Measurements from ENCODE around the gene MTFR1L. TPM values are rescaled to one million over a fixed set of nuclear protein-coding genes. Genes with fewer than 3 reads are reported as not detected.

MTFR1L gene
- total RNA-seq, 1 donor from 2014 or later = 20.9 TPM

GRCh38 chr1:25798666-25799351, 20.9 kb upstream of the MTFR1L start:
- no peak for DNase-seq (ENCODE audit: low spot score in 2 of 2)
- intact Hi-C loops (cut with DNase I) = loop anchor here (5.0 kb wide), 2 partner anchors 277 to 297 kb away; no protein-coding TSS in a partner anchor
- Histone ChIP-seq H3K36me3 (no peaks in the 10 kb centered on the region), H3K9me3 (no peaks in the 10 kb centered on the region), H3K4me1 (peaks cover 4 to 24% of the 10 kb centered on the region in 2 donors), H3K4me3 (no peak overlapping the region), H3K27ac (peak overlapping the region; percentile 78 to 89), H3K27me3 (no peaks in the 10 kb centered on the region)
- TF ChIP-seq CTCF (IDR thresholded peaks at IDR 0.05) = no peak

- Histone ChIP-seq H3K27me3 (no peaks in the 10 kb centered on the region), H3K4me3 (peak overlapping the region; percentile 48 to 61), H3K27ac (peak overlapping the region; percentile 78 to 89), H3K4me1 (peaks cover 4 to 27% of the 10 kb centered on the region in 2 donors), H3K9me3 (no peaks in the 10 kb centered on the region), H3K36me3 (no peaks in the 10 kb centered on the region)
- intact Hi-C loops (cut with DNase I) = loop anchor here (5.0 kb wide), 2 partner anchors 277 to 297 kb away; no protein-coding TSS in a partner anchor
- TF ChIP-seq CTCF (IDR thresholded peaks at IDR 0.05) = no peak
- no peak for DNase-seq (ENCODE audit: low spot score in 2 of 2)
Observed at GRCh38 chr1:25799352-25799934, 20.3 kb upstream of the MTFR1L start.

- no peak for TF ChIP-seq CTCF (IDR thresholded peaks at IDR 0.05)
- Histone ChIP-seq H3K4me3 (peak within 1 kb of the TSS; percentile 77 to 87), H3K4me1 (peaks cover 6 to 32% of the 10 kb centered on the region in 2 donors), H3K27me3 (no peaks in the 10 kb centered on the region), H3K27ac (peak within 1 kb of the TSS; percentile 80 to 89), H3K9me3 (no peaks in the 10 kb centered on the region), H3K36me3 (no peaks in the 10 kb centered on the region)
- peak in 1 of 2 donors; percentile 83 for DNase-seq (ENCODE audit: low spot score in 2 of 2)
- intact Hi-C loops (cut with DNase I) = loop anchor here (5.0 kb wide), 2 partner anchors 278 to 298 kb away; no protein-coding TSS in a partner anchor
Observed at GRCh38 chr1:25799935-25800702, 19.6 kb upstream of the MTFR1L start, which contains the start of gene SELENON. SELENON (plus strand) TSS chr1:25800193; CDS start chr1:25800231, 38 bp downstream.

- H3K27me3 ChIP-seq = no peaks in the 10 kb centered on the region
- no peaks in the 10 kb centered on the region for H3K36me3 ChIP-seq
- no peak for DNase-seq (ENCODE audit: low spot score in 2 of 2)
- peak overlapping the region; percentile 80 to 82 for H3K27ac ChIP-seq
- H3K9me3 ChIP-seq = no peaks in the 10 kb centered on the region
- peak overlapping the region; percentile 77 to 87 for H3K4me3 ChIP-seq
- intact Hi-C loops (cut with DNase I) = no loop called here
- H3K4me1 ChIP-seq = peaks cover 14 to 38% of the 10 kb centered on the region in 2 donors
- TF ChIP-seq CTCF (IDR thresholded peaks at IDR 0.05) = no peak
Observed at GRCh38 chr1:25800703-25801377, 18.9 kb upstream of the MTFR1L start.

- no peak for TF ChIP-seq CTCF (IDR thresholded peaks at IDR 0.05)
- intact Hi-C loops (cut with DNase I) = no loop called here
- Histone ChIP-seq H3K27me3 (no peaks in the 10 kb centered on the region), H3K4me3 (no peak overlapping the region), H3K4me1 (peaks cover 15 to 44% of the 10 kb centered on the region in 2 donors), H3K36me3 (peaks cover 3 to 10% of the 10 kb centered on the region in 2 donors), H3K9me3 (no peaks in the 10 kb centered on the region), H3K27ac (no peak overlapping the region)
- no peak for DNase-seq (ENCODE audit: low spot score in 2 of 2)
Observed at GRCh38 chr1:25802915-25803314, 16.8 kb upstream of the MTFR1L start.

Data from ascending aorta (tissue), 2 donors.